NCI-H2107 treated with DMSO at 0.1 percent for 48 hours (cell line): ENCODE measurements around the gene ARID1B.
"Not testable (repeated sequence)": the region's sequence is repeated elsewhere in the genome, so short reads cannot be mapped to it uniquely, and the experiment has no call there.

Experiments used
- DNase-seq: peaks from one replicate; lab custom pipeline; 2025; ENCODE audit not compliant: unreplicated experiment; lab: John Stamatoyannopoulos, UW

Gene ARID1B

GRCh38 chr6:157017861-157018260 is 240.7 kb downstream of the ARID1B start:
- DNase-seq, result no peak

- peak; percentile 30 for DNase-seq
Measured at GRCh38 chr6:157019115-157019641, 242.0 kb downstream of the ARID1B start.

DNA sequence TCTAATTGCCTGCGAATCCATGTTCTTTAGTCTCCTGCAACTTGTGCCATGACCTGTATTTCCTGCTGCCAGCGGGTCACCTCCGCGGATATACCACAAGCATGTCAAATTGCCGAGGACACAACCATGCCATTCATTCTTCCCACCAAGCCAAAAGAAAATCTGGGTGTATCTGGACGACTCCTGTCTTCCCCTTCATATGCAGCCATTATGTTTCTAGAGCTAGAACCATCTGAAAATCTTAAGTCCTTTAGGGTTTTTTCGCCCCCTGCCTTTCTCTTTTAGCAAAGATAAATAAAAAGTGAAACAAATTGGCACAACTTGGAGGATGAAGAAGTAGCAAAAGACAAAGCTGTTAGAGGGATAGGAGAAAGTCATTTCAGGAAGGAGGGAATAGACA is 242.6 kb downstream of the ARID1B start:
- DNase-seq, result peak; percentile 37

GRCh38 chr6:157020398-157020797 is 243.2 kb downstream of the ARID1B start:
- DNase-seq, result peak; percentile 36

DNA sequence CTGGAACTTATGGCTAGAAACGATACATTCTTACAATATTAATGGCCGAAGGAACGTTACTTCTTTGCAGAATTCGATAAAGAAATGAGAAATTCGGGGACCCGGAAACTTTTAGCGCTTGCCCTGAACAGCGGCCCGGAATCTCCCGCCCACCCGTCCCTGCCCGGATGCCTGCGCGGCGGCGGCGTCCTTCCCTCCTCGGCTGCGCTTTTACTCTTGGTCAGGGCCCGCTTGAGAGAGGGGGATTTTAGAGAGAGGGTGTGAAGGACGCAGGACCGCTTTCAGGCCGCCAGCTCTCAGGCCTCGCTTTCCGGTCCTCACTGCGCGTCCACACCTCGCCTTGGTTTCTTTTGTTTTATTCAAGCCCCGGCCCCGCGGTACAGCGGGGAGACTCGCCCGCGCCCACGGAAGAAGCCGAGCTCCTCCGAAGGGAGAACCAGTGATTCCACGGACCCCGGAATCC is 243.7 kb downstream of the ARID1B start:
- DNase-seq, result peak; percentile 58

DNA sequence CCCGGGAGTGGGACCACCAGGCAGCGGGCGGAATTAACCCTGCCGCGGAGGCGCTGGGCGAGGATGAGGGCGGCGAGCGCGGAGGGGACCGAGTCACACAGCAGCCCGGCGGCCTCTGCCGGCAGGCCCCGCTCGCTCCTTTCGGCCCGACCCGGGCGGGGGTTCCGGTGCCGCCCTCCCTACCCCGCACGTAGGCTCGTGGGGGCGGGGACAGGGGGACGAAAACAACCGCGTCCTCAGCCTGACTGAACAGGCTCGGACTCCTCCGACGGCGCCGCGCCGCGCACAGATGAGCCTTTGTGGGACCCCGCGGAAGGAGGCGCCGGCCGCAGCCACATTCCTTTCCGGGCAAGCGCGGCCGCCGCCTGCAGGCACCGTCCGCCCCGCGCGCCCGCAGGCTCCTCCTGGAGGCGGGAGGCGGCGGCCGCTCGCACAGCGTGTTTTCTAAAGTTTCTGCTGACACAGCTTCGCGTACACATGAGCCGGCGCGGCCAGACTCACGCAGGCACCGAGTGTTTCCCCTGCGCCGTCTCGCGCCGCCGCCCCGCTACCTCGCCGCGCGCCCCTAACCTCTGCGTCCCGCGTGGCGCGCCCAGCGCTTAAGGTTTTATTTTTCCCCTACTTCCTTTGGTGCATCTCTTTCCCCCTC is 244.3 kb downstream of the ARID1B start:
- peak; percentile 58 for DNase-seq

GRCh38 chr6:157021993-157022740 is 245.0 kb downstream of the ARID1B start:
- DNase-seq, result peak; percentile 75

DNA sequence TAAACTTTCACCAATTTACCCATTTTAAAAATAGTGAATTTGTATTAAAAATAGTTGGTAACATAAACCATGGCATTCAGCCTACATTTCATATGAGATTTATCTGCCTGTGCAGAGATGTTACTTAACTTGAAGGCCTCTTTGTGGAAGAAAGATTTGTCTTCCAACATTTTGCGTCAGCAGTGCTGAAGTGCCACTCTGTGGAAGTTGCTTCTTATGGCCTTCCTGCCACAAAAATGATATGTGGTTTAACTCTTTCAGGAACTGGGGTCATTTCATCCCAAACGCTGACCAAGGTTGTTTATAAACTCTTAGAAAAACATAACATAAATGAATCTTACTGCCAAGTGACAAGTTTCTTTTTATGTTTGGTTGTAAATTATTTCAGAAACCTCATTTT is 246.8 kb downstream of the ARID1B start:
- DNase-seq, result no peak

DNA sequence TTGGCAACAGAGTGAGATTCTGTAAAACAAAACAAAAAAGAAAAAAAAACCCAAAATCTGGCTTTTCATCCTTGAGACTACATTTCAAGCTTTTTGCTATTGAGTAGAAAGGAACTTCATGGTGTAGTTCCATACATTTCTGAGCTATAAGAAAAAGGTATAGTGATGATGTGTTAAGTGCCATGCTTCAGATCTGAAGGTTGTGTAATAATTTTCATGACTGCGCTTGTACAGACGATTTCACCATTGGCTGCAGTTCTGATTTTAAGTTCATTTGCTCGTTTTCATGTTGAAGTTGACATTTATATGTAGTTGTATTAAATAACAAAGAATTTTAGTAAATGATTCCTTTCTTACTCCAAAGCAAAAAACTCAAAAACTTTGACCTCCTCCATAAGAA is 247.6 kb downstream of the ARID1B start:
- DNase-seq, result no peak

DNA sequence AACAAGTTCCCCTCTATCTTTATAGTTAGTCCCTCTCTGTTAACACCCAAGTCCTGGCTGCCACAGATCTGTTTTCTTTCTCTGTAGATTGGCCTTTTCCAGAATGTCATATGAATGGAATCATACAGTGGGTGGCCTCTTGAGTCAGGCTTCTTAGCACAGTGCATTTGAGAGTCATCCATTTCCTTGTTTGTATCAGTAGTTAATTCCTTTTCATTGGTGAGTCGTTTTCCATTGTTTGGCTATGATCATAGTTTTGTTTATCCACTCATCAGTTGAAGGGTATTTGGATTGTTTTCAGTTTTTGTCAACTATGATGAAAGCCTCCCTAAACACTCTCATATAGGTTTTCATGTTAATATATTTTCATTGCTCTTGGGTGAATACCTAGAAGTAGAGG is 248.3 kb downstream of the ARID1B start:
- no peak for DNase-seq

DNA sequence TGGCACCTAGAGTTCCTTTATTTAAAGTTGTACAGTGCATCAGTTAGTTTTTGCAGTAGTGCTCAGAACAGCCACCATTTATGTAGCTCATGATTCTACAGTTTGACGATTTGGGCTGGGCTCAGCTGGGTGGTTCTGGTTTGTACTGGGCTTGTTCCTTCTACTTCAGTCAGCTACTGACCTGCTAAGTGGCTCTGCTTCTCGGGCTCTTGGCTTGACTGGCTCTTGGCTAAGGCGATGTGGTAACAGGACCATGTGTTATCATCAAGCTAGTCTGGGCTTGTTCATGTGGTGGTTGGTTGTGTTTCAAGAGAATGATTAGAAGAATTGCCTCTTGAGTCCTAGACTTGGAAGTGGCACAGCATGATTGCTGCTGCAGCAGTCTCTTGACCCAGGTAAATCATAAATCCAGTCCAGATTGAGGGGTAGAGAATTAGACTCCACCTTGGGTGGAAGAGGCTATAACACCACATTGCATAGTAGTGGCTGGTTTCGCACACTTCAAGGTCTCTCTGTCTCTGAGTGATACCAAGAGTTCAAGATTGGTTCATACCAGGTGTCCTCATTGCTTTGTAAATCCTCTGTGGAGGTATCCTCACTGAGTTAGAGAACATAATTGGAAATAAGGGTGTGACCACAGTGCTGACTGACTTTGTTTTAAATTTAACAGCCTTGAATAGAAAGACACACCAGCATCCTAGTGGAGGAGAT is 253.0 kb downstream of the ARID1B start:
- DNase-seq, result no peak

GRCh38 chr6:157030755-157031154 is 253.6 kb downstream of the ARID1B start:
- no peak for DNase-seq

- no peak for DNase-seq
Measured at GRCh38 chr6:157032923-157033322, 255.7 kb downstream of the ARID1B start.

DNA sequence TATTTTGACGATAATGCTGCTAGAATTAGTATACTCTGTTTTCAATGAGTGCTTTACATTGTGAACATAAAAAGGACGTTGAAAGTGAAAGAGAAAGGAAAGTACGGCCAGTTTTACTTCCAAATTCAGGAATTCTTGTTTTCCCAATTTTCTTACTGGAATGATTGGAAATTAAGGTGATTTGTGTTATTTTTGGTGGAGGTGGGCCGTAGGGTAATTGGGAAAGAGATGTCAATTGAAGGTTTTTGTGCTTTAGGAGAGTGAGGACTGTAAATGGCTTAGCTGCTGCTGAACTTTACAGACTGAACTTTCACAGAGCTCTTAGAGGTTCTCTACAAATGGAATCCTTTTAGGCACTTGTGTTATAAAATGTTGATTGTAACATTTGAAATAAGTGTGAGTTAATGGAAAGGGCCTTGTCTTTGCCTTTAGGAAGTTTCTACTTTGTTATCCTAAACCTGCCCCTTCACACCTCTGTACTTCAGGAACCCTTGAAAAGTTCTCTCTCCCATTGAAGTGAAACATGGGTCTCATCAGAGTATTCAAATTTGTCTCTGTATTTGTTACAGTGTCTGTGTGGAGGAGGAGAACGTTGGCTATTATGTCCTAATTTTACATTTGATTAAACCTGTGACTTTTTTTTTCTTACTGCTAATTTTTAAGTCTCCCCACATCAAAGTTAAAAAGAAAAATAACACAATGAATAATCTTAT is 256.4 kb downstream of the ARID1B start:
- peak; percentile 54 for DNase-seq

DNA sequence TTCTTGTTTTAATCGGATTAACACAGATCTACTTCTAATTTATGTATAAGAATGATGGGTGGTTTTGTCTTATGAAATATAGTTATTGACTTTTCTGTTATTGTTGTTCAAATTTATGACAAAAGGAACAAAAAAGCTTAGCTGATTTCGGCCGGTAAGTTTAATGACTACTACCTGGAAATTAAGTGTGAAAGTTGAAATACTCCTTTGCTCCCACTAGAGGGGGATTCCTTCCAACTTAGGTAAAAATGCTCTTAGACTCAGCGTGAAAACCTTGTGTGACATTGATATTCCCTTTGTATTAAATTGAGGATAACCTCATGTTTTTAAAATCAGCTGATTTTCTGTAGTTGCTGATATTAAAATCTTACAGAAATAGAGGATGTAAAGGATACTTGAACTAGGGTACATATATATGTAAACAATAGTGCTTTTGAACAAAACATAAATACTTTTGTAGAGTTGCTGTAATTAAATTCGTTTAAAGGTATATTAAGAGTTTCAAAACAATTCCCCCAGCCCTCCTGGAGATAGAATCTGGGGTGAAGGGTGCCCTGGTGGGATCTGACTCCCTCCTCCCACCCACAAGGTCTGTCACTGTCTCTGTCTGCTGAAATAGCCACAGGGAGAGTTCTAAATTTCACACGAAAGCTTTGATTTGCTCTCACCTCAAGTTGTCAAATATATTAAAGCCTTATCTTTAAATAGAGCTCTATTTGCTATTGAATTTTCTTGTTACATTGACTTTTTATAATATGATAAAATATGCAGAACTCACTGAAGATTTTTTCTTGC is 257.5 kb downstream of the ARID1B start:
- DNase-seq, result peak; percentile 78

- DNase-seq, result no peak
Measured at GRCh38 chr6:157035546-157035945, 258.4 kb downstream of the ARID1B start.

GRCh38 chr6:157036245-157036711 is 259.1 kb downstream of the ARID1B start:
- DNase-seq, result no peak

DNA sequence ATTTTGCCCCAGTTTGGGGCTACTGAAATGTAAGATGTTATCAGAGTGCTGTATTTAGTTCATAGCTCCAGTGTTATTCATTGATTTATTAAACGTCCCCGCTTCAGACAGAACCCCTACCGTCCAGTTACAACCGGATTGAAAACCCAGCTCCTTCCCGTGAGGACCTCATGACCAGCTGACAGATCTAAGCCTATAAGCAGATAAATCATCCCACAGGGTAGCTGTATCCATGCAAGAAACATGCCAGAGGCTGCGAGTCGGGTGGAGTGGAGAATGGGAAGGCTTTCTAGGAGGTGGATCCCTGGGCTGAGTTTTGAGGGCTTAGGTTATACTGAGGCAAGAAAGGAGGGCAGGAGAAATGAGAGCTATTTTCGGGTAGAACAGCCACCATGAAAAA is 260.0 kb downstream of the ARID1B start:
- DNase-seq, result no peak

- DNase-seq, result no peak
Measured at GRCh38 chr6:157038610-157039009, 261.4 kb downstream of the ARID1B start.

GRCh38 chr6:157039639-157040038 is 262.5 kb downstream of the ARID1B start:
- not testable (repeated sequence) for DNase-seq
